ENCODE measurements around the gene KIRREL3.

The KIRREL3 gene

GRCh38 chr11:126507646-126508045 lies 492.9 kb downstream of the KIRREL3 start:
- DNase-seq (ENCODE audit: low spot score) = no peak

GRCh38 chr11:126506789-126507188 lies 493.8 kb downstream of the KIRREL3 start:
- DNase-seq (ENCODE audit: low spot score) = no peak

DNA sequence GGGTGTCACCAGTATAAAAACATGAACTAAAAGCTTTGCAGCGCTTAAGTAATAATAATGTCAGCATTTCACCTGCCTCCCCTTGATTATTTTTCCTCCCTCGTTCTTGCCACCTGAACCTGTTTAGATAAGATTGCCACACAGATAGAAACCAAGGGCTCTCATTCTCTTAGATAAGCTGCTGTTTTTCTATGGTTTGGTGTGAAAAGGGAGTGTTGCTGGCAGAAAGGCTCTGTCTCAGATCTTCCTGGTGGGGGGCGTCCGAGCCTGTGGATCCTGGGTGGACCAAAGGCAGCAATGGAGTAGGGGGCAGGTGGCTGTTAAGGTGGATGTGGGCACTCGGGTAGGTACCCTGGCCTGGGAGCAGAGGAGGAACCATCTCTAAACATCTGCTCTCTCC lies 497.6 kb downstream of the KIRREL3 start:
- no peak for DNase-seq (ENCODE audit: low spot score)

DNA sequence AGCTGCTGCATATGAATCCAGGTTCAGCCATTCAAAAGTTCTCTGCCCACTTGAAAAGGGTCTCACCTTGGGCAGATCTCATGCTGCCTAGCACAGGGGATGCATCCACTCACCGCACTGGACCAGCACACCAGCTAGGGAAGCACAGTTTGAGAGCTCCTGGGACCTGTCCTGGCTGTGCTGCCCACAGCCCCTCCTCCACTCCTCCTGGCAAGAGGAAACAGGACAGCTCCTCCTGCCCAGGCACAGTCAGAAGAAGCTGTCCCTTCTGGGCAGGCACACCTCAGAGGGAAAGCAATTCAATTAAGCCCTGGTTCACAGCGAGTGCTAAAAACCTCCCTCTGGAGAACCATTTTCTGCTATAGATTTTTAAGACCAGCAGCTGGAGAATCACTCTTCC lies 498.4 kb downstream of the KIRREL3 start:
- DNase-seq (ENCODE audit: low spot score) = no peak

GRCh38 chr11:126501641-126502040 lies 498.9 kb downstream of the KIRREL3 start:
- no peak for DNase-seq (ENCODE audit: low spot score)

DNA sequence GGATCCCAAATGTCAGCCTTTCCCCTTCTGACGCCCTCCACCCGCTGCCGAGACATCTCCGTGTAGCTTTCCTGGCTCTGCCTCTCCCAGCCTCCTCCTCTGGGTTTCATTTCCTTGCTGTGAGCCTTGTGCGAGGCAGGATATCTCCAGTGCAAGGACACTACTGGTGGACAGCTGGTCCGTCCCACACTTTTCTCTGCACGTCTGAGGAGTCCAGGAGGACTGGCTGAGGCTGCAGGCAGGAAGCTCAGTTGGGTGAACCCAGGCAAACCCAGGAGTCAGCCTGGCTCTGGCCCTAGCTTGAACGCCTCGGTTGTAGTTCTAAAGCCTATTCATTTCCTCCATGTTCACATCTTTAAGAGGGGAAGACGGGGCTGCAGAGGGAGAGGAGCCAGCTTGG lies 499.6 kb downstream of the KIRREL3 start:
- no peak for DNase-seq (ENCODE audit: low spot score)

GRCh38 chr11:126499131-126499752 lies 501.3 kb downstream of the KIRREL3 start:
- no peak for DNase-seq (ENCODE audit: low spot score)

GRCh38 chr11:126498281-126498680 lies 502.3 kb downstream of the KIRREL3 start:
- no peak for DNase-seq (ENCODE audit: low spot score)

- DNase-seq (ENCODE audit: low spot score) = no peak
These were observed 502.9 kb downstream of the KIRREL3 start for GRCh38 chr11:126497581-126498122.

DNA sequence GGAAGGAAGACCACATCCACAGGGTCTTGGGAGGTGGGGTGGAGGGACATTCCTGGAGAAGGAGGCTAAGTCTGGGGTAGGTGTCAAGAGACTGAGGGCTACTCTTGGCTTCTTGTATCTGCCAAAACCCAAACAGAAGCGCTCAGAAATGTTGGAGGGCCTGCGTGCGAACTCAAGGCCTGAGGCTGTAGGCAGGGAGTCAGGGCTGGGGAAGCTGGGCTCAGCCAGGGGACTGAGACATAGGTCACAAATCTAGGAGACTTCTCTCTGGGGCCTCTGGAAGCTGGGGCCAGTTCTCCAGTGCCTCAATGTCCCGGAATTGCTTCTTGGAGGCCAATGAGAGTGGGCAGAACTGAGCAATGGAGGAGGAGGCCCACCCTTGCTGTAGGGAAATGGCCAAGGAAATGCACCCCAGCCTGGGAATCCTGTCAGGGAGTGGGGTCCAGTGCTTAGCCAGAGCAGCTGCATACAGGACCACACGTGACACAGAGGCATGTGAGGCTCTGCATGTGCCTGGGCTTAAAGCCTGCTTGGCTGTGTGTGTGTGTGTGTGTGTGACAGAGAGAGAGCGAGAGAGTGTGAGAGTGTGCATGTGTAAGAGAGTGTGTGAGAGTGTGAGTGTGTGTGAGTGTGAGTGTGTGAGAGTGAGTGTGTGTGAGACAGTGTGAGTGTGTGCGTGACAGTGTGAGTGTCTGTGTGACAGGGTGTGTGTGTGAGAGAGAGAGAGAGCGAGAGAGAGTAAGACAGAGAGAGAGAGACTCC lies 503.8 kb downstream of the KIRREL3 start:
- DNase-seq (ENCODE audit: low spot score) = no peak

DNA sequence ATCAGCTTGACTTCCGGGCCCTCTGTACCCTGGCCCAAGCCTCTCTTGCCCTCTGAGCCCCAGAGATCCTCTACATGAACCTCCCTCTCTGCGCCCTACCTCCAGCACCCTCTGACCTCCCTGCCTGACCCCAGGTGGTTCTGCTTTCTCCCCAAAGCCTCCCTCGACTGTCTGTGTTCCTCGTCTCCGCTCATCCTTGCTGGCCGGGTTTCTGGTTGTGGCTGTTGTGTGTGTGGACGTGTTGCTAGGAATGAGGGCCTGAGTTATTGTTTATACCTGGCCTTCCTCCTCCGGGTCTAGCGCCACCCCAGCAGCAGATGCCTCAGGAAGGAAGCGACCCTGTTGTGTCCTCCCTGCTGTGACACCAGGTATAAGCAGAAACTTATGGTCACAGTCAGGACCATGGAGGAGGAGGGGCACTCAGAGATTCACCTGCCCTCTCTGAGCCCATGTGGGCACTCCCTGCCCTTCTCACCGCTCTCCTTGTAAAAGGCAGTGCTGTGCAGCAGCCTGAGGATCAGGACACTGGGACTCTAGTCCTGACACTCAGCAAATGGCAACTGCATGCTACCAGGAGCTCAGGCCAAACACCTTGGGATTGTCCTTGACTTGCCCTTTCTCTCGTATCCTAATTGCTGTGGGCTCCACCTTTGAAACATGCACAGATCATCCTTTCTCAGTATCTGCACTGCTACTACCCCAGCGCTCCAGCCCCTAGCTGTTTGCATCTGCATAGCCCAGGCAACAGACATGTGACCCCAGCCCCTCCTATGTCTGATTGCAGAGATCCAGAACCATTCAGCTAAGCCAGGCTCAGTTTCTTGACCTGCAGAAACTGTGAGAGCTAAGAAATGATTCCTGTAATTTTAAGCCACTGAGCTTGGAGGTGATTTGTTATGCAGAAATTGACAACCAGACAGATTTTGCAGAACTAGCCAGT lies 505.0 kb downstream of the KIRREL3 start:
- DNase-seq (ENCODE audit: low spot score) = no peak

DNA sequence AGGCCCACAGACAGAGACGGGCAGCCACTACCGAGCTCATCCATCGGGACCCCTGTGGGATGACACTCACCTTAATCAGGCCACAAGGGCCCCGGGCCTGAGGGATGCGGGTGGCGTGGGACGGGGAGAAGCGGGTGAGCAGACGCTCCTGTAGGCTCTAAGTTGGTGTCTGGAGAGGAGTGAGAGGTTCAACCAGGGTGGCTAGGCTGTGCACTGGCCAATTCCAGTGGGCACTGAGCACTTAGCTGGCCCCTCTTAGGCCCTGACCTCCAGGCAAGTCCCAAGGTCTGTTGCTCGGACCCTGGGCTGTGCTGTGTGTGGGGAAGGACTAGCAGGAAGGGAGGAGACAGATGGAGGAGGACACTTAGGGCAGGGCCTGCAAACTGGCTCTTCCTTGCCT lies 505.7 kb downstream of the KIRREL3 start:
- no peak for DNase-seq (ENCODE audit: low spot score)

DNA sequence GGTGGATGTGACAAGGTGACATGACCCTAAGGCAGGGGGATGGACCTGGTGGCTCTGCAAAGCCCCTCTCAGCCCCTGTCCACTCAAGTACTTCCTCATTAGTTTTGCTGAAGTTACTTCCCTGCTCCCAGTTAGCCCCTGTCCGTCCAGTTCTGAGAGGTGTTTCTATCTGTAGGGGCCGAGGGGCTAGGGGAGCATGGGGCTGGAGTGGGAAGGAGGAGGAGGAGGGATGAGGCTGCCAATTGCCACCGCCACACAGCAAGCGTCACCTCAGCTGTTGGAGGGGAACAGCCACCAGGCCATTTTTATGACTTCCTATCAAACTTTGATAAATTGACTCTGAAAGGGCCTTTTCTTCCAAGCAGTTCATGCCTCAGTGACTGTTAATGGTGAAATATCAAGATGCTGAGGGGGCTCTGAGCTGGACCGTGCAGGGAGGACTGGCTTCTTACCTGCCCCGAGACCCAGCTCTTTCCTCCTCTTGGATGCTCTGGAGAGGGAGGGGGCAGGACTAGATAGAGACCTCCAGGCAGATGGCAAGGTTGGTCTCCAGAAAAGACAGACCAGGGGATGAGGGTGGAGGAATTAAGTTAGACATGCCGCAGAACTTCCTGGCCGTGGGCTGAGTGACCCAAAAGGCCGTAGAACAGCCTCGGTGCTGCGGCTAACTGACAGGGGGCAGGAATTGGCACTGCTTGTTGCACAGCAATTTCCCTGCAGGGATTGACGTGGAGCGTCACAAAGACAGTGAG lies 508.1 kb downstream of the KIRREL3 start:
- DNase-seq (ENCODE audit: low spot score) = no peak

DNA sequence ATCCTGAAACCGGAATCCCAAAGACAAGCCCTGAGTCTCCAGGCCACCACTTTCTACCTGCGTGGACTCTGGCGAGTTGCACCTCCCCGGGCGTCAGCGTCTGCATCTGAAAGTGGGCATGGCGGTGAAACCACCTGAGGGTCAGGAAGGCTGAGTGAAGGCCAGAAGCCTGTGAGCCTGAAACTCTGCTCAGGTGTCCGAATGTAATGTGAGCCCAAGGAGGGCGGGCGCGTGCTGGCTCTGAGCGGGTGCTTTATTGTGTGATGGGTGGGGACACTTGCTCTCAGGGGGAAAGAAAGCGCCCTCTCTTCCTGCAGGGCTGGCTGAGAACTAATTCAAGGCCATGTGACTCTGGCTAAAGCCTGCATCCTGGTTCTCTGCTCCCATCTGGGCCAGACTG lies 509.5 kb downstream of the KIRREL3 start:
- DNase-seq (ENCODE audit: low spot score) = peak; percentile 57

DNA sequence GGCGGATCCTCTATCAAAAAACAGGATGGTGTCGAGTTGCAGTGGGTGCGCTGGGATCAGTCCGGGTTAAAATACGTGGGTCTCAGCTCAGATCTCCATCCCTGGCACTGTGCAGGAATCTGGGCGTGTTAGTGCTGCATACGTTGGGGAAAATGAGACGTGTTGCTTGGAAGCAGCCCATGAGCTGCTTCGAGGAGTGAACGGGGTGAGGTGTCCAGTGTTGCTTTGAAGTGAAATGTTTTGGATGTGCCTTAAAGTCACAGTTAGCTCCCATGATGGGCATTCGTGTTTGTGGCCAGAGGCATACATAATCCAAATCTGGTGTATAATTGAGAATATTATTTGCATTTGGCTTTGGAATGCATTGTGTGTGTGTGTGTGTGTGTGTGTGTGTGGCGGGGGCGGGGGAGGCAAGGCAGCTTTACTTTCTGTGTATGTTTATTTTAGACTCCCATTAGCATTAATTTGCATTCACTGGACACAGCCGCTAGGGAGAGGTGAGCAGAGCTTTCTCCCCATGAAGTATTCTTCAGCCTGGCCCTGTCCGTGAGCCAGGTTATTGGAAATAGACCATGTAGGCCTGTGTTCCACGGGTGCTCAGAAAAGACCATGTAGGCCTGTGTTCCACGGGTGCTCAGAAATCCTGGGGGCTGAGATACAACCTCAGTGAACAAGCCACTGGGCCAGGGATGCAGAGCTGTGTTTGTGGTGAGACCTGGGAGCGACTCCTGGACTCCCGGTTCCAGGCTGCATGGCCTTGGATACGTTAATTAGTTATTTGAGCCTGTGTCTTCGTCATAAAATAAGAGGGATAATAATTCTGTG lies 510.5 kb downstream of the KIRREL3 start:
- no peak for DNase-seq (ENCODE audit: low spot score)

- no peak for DNase-seq (ENCODE audit: low spot score)
These were observed 511.8 kb downstream of the KIRREL3 start for GRCh38 chr11:126488591-126489370.

DNA sequence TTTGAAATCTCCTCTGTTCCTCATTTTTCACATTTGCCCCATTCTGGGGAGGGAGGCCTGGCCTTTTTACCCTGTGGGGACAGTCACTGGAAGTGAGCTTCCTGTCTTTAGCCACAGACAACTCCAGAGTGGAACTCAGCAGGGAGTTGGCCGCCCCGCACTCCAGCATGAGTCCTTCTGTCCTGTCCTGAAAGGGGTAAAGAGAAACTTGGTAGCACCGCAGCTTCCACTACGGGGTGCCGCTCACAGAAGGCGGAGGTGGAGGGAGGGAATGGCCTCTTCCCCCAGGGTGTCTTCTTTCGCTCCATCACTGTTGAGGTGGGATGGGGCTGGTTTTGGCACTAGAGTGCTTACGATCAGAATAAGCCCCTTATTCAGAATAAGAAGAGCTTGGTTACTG lies 512.9 kb downstream of the KIRREL3 start:
- DNase-seq (ENCODE audit: low spot score) = no peak

DNA sequence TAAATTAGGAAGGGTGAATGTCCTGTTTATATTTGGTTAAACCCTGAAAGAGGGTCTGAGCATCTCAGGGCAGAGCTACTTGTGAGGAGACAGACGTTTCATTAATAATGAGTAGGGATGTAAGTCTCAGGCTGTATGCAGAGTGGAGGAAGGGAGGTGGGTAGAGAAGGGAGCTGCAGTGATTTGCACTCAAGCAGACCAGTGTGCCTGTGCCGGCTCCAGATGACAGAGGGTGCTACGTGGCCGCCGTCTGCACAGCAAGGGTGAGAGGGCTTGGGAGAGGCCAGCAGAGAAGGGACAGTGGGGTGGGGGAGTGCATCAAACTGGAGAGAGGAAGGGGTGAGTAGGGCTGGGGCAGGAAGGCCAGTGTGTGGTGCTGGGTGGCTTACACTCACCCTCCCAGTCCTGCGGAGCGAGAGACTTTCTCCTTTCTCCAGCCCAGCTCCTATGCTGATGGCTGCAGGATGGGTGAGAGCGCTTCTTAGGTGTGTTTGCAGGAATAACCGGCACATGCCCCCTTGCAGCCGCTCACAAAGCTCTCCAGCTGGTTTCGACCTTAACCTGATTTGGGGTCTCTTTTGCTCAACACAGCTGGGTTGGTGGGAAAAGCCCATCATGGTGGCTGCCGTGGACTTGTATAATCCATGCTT lies 514.5 kb downstream of the KIRREL3 start:
- no peak for DNase-seq (ENCODE audit: low spot score)

DNA sequence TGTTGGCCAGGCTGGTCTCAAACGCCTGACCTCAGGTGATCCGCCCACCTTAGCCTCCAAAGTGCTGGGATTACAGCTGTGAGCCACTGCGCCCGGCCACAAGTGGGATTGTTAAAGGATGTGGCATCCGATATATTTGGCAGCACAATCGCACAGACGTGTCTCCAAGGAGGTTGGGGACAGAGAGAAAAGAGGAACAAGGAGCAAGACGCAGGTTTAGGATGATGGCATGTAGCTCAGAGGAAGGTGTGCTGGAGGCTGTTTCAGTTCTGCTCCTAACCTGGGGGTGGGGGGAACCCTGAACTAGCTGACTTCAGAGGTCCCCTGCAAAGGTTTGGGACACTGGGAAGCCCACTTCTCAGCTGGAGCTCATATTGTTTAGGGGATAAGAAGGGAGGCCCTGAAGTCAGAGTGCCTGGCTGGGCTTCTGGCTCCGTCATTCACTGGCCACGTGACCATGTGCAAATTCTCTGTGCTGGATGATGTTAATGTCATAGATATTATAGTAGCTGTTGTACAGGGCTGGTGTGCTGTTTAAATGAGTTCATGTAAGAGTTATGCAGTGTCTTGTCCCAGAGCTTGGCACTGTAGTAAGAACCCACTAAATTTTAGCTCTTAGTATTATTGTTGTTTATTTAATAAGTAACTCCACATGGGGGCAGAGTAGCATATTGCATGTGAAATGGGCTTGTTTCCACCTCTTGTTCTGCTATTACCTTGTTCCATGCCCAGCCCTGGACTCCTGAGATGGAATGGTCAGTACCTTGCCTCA lies 515.4 kb downstream of the KIRREL3 start:
- DNase-seq (ENCODE audit: low spot score) = no peak

Data from iPS-NIHi11 (cell line).